ENCODE data around the gene PFDN1.
A peak's percentile ranks its signal among the peaks of the same experiment; 100 is the strongest.

Gene PFDN1

DNA sequence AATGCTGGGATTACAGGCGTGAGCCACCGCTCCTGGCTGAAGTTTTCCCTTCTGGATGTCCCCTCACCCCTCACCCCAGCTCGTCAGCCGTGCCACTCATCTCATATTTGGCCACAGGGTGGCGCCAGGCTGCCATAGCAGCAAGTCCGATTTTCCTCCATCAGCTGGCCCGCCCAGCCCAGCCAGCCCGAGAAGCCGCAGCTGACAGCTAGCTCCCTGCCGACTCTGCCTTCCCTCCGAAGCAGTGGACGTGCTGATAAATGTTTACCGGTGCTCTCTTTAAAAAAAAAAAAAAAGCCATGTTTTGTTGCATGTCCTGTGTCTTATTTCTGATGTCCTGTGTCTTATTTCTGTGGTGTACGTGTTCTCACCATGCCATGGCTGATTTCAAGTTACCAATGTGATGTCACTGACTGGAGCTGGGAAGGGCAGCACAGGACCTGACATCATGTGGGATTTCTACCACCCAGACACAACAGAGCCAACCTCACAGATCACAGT, 58.3 kb downstream of the PFDN1 start:
- TF ChIP-seq, protein P1, sequence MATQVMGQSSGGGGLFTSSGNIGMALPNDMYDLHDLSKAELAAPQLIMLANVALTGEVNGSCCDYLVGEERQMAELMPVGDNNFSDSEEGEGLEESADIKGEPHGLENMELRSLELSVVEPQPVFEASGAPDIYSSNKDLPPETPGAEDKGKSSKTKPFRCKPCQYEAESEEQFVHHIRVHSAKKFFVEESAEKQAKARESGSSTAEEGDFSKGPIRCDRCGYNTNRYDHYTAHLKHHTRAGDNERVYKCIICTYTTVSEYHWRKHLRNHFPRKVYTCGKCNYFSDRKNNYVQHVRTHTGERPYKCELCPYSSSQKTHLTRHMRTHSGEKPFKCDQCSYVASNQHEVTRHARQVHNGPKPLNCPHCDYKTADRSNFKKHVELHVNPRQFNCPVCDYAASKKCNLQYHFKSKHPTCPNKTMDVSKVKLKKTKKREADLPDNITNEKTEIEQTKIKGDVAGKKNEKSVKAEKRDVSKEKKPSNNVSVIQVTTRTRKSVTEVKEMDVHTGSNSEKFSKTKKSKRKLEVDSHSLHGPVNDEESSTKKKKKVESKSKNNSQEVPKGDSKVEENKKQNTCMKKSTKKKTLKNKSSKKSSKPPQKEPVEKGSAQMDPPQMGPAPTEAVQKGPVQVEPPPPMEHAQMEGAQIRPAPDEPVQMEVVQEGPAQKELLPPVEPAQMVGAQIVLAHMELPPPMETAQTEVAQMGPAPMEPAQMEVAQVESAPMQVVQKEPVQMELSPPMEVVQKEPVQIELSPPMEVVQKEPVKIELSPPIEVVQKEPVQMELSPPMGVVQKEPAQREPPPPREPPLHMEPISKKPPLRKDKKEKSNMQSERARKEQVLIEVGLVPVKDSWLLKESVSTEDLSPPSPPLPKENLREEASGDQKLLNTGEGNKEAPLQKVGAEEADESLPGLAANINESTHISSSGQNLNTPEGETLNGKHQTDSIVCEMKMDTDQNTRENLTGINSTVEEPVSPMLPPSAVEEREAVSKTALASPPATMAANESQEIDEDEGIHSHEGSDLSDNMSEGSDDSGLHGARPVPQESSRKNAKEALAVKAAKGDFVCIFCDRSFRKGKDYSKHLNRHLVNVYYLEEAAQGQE (IDR thresholded peaks at IDR 0.05; ENCODE audit: low read depth): no peak
- TF ChIP-seq YY1 (IDR thresholded peaks at IDR 0.05; ENCODE audit: low read depth) (0 out of 2 replicates have a peak, but pooled peaks have one; percentile 18), ZBTB7A (IDR thresholded peaks at IDR 0.05; ENCODE audit: low read depth) (no peak), RAD21 (IDR thresholded peaks at IDR 0.05; ENCODE audit: low read depth) (peak; percentile 96)

DNA sequence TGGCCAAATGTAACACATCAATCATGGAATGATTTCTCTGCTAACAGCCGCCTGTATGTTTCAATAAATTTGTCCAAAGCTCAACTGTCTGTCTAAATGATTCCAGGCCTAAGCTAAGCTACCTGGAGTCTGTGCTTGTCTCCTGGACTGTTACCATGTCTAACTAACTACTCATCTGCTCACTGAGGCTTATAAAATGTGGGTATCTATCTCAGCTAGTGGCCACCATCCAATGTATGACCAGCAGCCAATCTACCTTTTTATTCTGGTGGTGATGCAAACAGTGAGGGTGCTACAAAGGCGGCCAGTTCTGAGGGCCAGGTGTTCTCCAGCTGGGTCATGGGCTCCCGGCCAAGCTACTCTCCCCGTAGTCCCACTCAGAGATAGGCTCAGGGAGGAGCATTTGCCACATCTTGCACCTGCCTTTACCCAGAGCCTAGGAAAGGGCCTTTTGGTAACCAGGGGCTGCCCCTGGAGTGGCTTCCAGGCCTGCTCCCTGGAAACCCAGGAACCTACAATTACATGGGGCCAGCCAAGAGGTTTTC, 59.1 kb downstream of the PFDN1 start:
- TF ChIP-seq, protein P1 (IDR thresholded peaks at IDR 0.05; ENCODE audit: low read depth): no peak
- no peak for TF ChIP-seq CREB1 (IDR thresholded peaks at IDR 0.05; ENCODE audit: low read depth)
- no peak for TF ChIP-seq FOXM1 (IDR thresholded peaks at IDR 0.05; ENCODE audit: borderline replicate concordance, low read depth)
- no peak for TF ChIP-seq TEAD4 (IDR thresholded peaks at IDR 0.05)
- no peak for TF ChIP-seq ZBTB7A (IDR thresholded peaks at IDR 0.05; ENCODE audit: low read depth)
- TF ChIP-seq, protein P2, sequence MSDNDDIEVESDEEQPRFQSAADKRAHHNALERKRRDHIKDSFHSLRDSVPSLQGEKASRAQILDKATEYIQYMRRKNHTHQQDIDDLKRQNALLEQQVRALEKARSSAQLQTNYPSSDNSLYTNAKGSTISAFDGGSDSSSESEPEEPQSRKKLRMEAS (IDR thresholded peaks at IDR 0.05): no peak
- no peak for TF ChIP-seq NFIC (IDR thresholded peaks at IDR 0.05)
- TF ChIP-seq TAF1 (IDR thresholded peaks at IDR 0.05; ENCODE audit: low read depth): no peak
- no peak for TF ChIP-seq EGR1 (IDR thresholded peaks at IDR 0.05)
- TF ChIP-seq, protein P3, sequence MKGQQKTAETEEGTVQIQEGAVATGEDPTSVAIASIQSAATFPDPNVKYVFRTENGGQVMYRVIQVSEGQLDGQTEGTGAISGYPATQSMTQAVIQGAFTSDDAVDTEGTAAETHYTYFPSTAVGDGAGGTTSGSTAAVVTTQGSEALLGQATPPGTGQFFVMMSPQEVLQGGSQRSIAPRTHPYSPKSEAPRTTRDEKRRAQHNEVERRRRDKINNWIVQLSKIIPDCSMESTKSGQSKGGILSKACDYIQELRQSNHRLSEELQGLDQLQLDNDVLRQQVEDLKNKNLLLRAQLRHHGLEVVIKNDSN (IDR thresholded peaks at IDR 0.05): no peak
- TF ChIP-seq EP300 (IDR thresholded peaks at IDR 0.05; ENCODE audit: borderline replicate concordance): no peak
- no peak for TF ChIP-seq RAD21 (IDR thresholded peaks at IDR 0.05; ENCODE audit: low read depth)
- TF ChIP-seq TCF12 (IDR thresholded peaks at IDR 0.05; ENCODE audit: low read depth): no peak
- no peak for TF ChIP-seq YY1 (IDR thresholded peaks at IDR 0.05; ENCODE audit: low read depth)

DNA sequence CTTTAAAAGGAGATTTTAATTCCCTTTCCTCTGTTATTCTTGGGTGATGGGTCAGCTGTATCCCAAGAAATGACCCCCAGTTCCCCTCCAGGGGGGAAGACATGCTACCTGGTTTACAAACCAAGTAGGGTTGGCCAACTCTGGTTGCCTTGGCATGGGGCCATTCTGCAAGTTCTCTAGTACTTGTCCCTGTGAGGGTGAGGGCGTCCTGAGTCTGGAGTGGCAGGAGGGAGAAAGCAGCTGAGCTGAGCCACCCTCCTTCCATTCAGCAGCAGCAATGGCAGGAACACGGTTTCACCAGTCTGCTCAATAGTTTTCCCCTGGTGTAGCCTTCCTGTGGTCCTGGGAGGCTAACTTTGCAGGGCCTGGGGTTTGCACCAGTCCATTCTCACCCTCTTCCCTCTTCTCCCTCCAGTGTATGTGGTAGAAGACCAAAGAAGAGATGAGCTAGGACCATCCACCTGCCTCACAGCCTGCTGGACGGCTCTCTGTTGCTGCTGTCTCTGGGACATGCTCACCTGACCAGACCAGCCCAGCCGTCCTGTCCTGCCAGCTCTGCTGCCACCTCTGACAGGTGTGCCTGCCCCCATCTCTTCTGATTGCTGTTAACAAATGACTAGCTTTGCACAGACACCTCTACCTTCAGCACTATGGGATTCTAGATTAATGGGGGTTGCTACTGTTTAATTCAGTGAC, 59.9 kb downstream of the PFDN1 start:
- TF ChIP-seq TCF12 (IDR thresholded peaks at IDR 0.05; ENCODE audit: low read depth): no peak
- TF ChIP-seq CEBPB (IDR thresholded peaks at IDR 0.05): no peak
- TF ChIP-seq CREB1 (IDR thresholded peaks at IDR 0.05; ENCODE audit: low read depth): no peak
- no peak for TF ChIP-seq TEAD4 (IDR thresholded peaks at IDR 0.05)
- TF ChIP-seq, protein P1 (IDR thresholded peaks at IDR 0.05; ENCODE audit: low read depth): no peak
- TF ChIP-seq TAF1 (IDR thresholded peaks at IDR 0.05; ENCODE audit: low read depth): no peak
- TF ChIP-seq, protein P2 (IDR thresholded peaks at IDR 0.05): no peak
- no peak for TF ChIP-seq YY1 (IDR thresholded peaks at IDR 0.05; ENCODE audit: low read depth)
- no peak for TF ChIP-seq EGR1 (IDR thresholded peaks at IDR 0.05)
- no peak for TF ChIP-seq EP300 (IDR thresholded peaks at IDR 0.05; ENCODE audit: borderline replicate concordance)
- TF ChIP-seq, protein P3 (IDR thresholded peaks at IDR 0.05): no peak
- TF ChIP-seq NFIC (IDR thresholded peaks at IDR 0.05): no peak
- TF ChIP-seq RAD21 (IDR thresholded peaks at IDR 0.05; ENCODE audit: low read depth): no peak
- TF ChIP-seq ZBTB7A (IDR thresholded peaks at IDR 0.05; ENCODE audit: low read depth): no peak

DNA sequence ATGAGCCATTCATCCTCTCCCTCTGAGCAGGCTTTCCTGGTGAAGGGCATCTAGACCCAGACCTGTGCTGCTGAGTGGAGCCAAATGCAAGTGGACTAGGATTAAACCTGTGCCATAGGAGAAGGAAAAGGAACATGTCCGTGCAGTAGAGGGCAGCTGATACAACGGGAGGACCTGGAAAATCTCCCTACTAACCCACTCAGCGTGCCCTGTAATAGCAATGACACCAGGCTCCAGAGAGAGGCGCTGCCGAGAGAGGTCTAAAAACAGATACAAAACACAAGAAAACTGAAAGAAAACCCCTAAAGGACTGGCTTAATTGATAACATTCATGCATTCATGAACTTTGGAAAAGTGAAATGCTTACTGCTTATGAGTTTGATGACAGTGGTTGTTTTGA, 60.8 kb downstream of the PFDN1 start:
- TF ChIP-seq, protein P1 (IDR thresholded peaks at IDR 0.05; ENCODE audit: low read depth): no peak
- no peak for TF ChIP-seq EGR1 (IDR thresholded peaks at IDR 0.05)
- TF ChIP-seq FOXM1 (IDR thresholded peaks at IDR 0.05; ENCODE audit: borderline replicate concordance, low read depth): no peak
- TF ChIP-seq, protein P3 (IDR thresholded peaks at IDR 0.05): no peak
- no peak for TF ChIP-seq RAD21 (IDR thresholded peaks at IDR 0.05; ENCODE audit: low read depth)
- no peak for TF ChIP-seq ZBTB7A (IDR thresholded peaks at IDR 0.05; ENCODE audit: low read depth)
- TF ChIP-seq EP300 (IDR thresholded peaks at IDR 0.05; ENCODE audit: borderline replicate concordance): no peak

Data from Ishikawa (cell line).